Measurements from ENCODE around the gene PLCB1. TPM values are rescaled to one million over a fixed set of nuclear protein-coding genes. Genes with fewer than 3 reads are reported as not detected.

The PLCB1 gene
- total and polyA plus RNA-seq, 2 experiments from 2014 or later = 6.7 to 20.5 TPM

DNA sequence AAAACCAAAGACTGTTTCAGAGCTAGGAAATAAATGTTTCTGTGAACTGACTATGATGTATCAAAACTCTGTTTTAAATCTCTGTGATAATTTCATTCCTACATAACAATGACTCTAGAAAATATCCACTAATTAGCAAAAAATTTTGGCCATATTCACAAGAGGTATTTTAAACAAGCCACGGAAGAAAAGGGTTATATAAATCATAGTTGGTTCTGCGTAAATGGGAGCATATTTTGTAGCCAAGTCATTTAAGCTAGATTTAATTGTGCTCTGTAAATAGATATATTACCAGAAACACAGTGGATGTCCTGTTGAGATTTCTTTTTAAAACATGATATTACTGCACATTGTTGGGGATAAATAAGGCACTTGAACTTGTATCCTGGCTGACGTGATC lies 520.3 kb downstream of the PLCB1 start:
- WGBS (ENCODE audit: low lambda C conversion rate, missing lambda C conversion rate) = 91% methylated on average over 3 of the region's 3 CpGs
- TF ChIP-seq, protein P1, sequence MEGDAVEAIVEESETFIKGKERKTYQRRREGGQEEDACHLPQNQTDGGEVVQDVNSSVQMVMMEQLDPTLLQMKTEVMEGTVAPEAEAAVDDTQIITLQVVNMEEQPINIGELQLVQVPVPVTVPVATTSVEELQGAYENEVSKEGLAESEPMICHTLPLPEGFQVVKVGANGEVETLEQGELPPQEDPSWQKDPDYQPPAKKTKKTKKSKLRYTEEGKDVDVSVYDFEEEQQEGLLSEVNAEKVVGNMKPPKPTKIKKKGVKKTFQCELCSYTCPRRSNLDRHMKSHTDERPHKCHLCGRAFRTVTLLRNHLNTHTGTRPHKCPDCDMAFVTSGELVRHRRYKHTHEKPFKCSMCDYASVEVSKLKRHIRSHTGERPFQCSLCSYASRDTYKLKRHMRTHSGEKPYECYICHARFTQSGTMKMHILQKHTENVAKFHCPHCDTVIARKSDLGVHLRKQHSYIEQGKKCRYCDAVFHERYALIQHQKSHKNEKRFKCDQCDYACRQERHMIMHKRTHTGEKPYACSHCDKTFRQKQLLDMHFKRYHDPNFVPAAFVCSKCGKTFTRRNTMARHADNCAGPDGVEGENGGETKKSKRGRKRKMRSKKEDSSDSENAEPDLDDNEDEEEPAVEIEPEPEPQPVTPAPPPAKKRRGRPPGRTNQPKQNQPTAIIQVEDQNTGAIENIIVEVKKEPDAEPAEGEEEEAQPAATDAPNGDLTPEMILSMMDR (IDR thresholded peaks at IDR 0.05; ENCODE audit: poor library complexity) = no peak
- no peak for TF ChIP-seq EZH2 (IDR thresholded peaks at IDR 0.05; ENCODE audit: borderline replicate concordance)
- no peak for TF ChIP-seq EZH2phosphoT487 (IDR thresholded peaks at IDR 0.05; ENCODE audit: low read depth, severe bottlenecking, unreplicated experiment)
- H3K9me2 ChIP-seq (replicated peaks; ENCODE audit: insufficient read depth) = no peaks in the 10 kb centered on the region

DNA sequence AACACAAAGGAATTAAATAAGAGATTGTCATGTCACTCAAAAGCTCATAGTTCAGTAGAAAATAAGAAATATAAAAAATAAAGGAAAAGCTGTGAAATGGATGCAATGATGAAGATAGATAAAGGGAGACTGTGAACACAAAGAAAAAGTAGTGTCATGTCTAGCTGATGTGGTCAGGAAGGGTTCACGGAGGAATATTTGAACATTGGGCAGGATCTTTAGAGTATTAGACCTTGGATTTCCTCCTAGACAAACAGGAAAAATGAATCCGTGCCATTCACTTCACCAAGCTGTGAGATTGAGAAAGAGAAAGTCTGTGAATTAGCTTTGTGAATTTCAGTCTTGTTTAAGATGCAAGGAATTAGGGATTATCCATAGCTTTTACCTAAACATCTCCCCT lies 522.4 kb downstream of the PLCB1 start:
- H4K20me1 ChIP-seq (ENCODE audit: insufficient read depth, poor library complexity, severe bottlenecking) = no peaks in the 10 kb centered on the region
- H3K4me2 ChIP-seq = no peak overlapping the region
- H2AFZ ChIP-seq = no peak overlapping the region
- H3K27ac ChIP-seq = no peak overlapping the region
- no peaks in the 10 kb centered on the region for H3K36me3 ChIP-seq (replicated peaks; ENCODE audit: insufficient read depth, low read depth)
- no peaks in the 10 kb centered on the region for H3K27me3 ChIP-seq
- no peaks in the 10 kb centered on the region for H3K9me3 ChIP-seq (ENCODE audit: low read depth)
- no peaks in the 10 kb centered on the region for H3K9me2 ChIP-seq (replicated peaks; ENCODE audit: insufficient read depth)
- H3K4me1 ChIP-seq (ENCODE audit: insufficient read depth) = no peaks in the 10 kb centered on the region
- H3K4me3 ChIP-seq = no peak overlapping the region
- TF ChIP-seq, protein P1 (IDR thresholded peaks at IDR 0.05; ENCODE audit: poor library complexity) = no peak
- no peak for TF ChIP-seq EZH2 (IDR thresholded peaks at IDR 0.05; ENCODE audit: borderline replicate concordance)
- TF ChIP-seq EZH2phosphoT487 (IDR thresholded peaks at IDR 0.05; ENCODE audit: low read depth, severe bottlenecking, unreplicated experiment) = no peak
- DNase-seq (ENCODE audit: low spot score) = no peak
- 98% methylated on average over 2 of the region's 2 CpGs for WGBS (ENCODE audit: low lambda C conversion rate, missing lambda C conversion rate)
- no peaks in the 10 kb centered on the region for H3K79me2 ChIP-seq

More for the DNA sequence above, 520.3 kb downstream of the PLCB1 start:
- Histone ChIP-seq H3K4me1 (ENCODE audit: insufficient read depth) (no peaks in the 10 kb centered on the region), H2AFZ (no peak overlapping the region), H3K4me2 (no peak overlapping the region), H3K27ac (no peak overlapping the region), H3K4me3 (no peak overlapping the region), H3K79me2 (no peaks in the 10 kb centered on the region), H3K27me3 (no peaks in the 10 kb centered on the region), H3K9me3 (ENCODE audit: low read depth) (no peaks in the 10 kb centered on the region), H4K20me1 (ENCODE audit: insufficient read depth, poor library complexity, severe bottlenecking) (no peaks in the 10 kb centered on the region), H3K36me3 (replicated peaks; ENCODE audit: insufficient read depth, low read depth) (no peaks in the 10 kb centered on the region)
- DNase-seq (ENCODE audit: low spot score) = no peak

DNA sequence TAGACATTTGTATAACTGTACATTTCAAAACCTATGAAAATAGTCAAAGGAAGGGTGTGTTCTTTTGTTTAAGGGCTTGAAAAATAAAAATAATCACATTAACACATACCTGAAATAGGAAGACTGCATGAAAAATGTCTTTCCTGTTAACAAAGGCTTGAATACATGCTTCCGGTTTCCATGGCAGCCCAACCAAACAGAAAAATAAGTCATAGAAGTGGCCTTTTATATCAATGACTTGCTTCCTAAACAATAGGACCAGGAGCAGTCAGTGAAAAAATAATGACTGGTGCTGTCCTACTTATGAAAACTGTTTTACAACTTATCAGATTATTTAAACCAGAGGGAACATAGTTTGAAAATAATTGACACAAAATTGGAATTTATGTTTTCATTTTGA lies 524.3 kb downstream of the PLCB1 start:
- Histone ChIP-seq H2AFZ (no peak overlapping the region), H3K4me2 (no peak overlapping the region), H3K27me3 (no peaks in the 10 kb centered on the region), H3K36me3 (replicated peaks; ENCODE audit: insufficient read depth, low read depth) (no peaks in the 10 kb centered on the region), H3K27ac (no peak overlapping the region), H3K9me2 (replicated peaks; ENCODE audit: insufficient read depth) (no peaks in the 10 kb centered on the region), H3K4me3 (no peak overlapping the region), H3K79me2 (no peaks in the 10 kb centered on the region), H3K4me1 (ENCODE audit: insufficient read depth) (no peaks in the 10 kb centered on the region), H3K9me3 (ENCODE audit: low read depth) (no peaks in the 10 kb centered on the region), H4K20me1 (ENCODE audit: insufficient read depth, poor library complexity, severe bottlenecking) (no peaks in the 10 kb centered on the region)
- TF ChIP-seq EZH2phosphoT487 (IDR thresholded peaks at IDR 0.05; ENCODE audit: low read depth, severe bottlenecking, unreplicated experiment) (no peak), EZH2 (IDR thresholded peaks at IDR 0.05; ENCODE audit: borderline replicate concordance) (no peak)
- TF ChIP-seq, protein P1 (IDR thresholded peaks at IDR 0.05; ENCODE audit: poor library complexity) = no peak
- WGBS (ENCODE audit: low lambda C conversion rate, missing lambda C conversion rate) = 100% methylated on average over 1 of the region's 1 CpG
- DNase-seq (ENCODE audit: low spot score) = no peak

GRCh38 chr20:8657664-8658063 lies 525.6 kb downstream of the PLCB1 start:
- H3K9me3 ChIP-seq (ENCODE audit: low read depth) = no peaks in the 10 kb centered on the region
- H3K9me2 ChIP-seq (replicated peaks; ENCODE audit: insufficient read depth) = no peaks in the 10 kb centered on the region
- no peaks in the 10 kb centered on the region for H3K4me1 ChIP-seq (ENCODE audit: insufficient read depth)
- no peak for DNase-seq (ENCODE audit: low spot score)
- H3K36me3 ChIP-seq (replicated peaks; ENCODE audit: insufficient read depth, low read depth) = no peaks in the 10 kb centered on the region
- H4K20me1 ChIP-seq (ENCODE audit: insufficient read depth, poor library complexity, severe bottlenecking) = no peaks in the 10 kb centered on the region
- H3K79me2 ChIP-seq = no peaks in the 10 kb centered on the region
- no peak overlapping the region for H3K27ac ChIP-seq
- H3K4me2 ChIP-seq = no peak overlapping the region
- no peak overlapping the region for H3K4me3 ChIP-seq
- no peak for TF ChIP-seq EZH2 (IDR thresholded peaks at IDR 0.05; ENCODE audit: borderline replicate concordance)
- TF ChIP-seq EZH2phosphoT487 (IDR thresholded peaks at IDR 0.05; ENCODE audit: low read depth, severe bottlenecking, unreplicated experiment) = no peak
- TF ChIP-seq, protein P1 (IDR thresholded peaks at IDR 0.05; ENCODE audit: poor library complexity) = no peak
- H3K27me3 ChIP-seq = no peaks in the 10 kb centered on the region
- no peak overlapping the region for H2AFZ ChIP-seq

All from hepatocyte (in vitro differentiated cells).